SK-N-MC (cell line): Measurements from ENCODE around the gene NEU2.

Experiments used
- EZH2 ChIP-seq: fragments of 200-600 bp; sonication (generic); IDR thresholded peaks from one replicate; pipeline ENCODE4 v1.6.1; 2017; ENCODE audit warnings: antibody characterized with exemption
- FOXP2 ChIP-seq: optimal IDR thresholded peaks from 2 replicates; pipeline ENCODE3; 2011; ENCODE audit warnings: mild to moderate bottlenecking, moderate library complexity; ENCODE audit not compliant: insufficient read depth; ENCODE audit errors: extremely low read length, control extremely low read depth
- POLR2AphosphoS5 ChIP-seq: IDR thresholded peaks from 2 replicates; pipeline ENCODE4 v1.6.1; 2012; ENCODE audit warnings: mild to moderate bottlenecking, low read depth, low read length, borderline replicate concordance

GRCh38 chr2:232986155-232986554, 46.3 kb upstream of the NEU2 start:
- TF ChIP-seq POLR2AphosphoS5 (no peak), EZH2 (no peak), FOXP2 (no peak)
